K562 (cell line): ENCODE results near the gene HEMGN. TPM values are rescaled to one million over a fixed set of nuclear protein-coding genes. Genes with fewer than 3 reads are reported as not detected.

Experiments used
- BRF1 ChIP-seq: IDR thresholded peaks from 3 replicates; pipeline ENCODE4 v1.6.1; 2011; ENCODE audit warnings: borderline replicate concordance, mild to moderate bottlenecking; ENCODE audit not compliant: insufficient read length; ENCODE audit errors: extremely low read depth
- CXXC5 ChIP-seq: fragments of 250-450 bp; sonication (Bioruptor Pico); IDR thresholded peaks from 2 replicates; pipeline ENCODE4 v1.8.0; 2022; ENCODE audit warnings: inconsistent platforms, mild to moderate bottlenecking, moderate library complexity
- HOMEZ ChIP-seq: fragments of 250-450 bp; sonication (Bioruptor Pico); IDR thresholded peaks from 2 replicates; pipeline ENCODE4 v1.4.0; 2020; ENCODE audit warnings: mild to moderate bottlenecking, moderate library complexity
- JUND ChIP-seq, 2 experiments: IDR thresholded peaks; 2 replicates in 1 of 2; 3 replicates in 1 of 2; pipeline ENCODE4 v1.6.1; 2011; ENCODE audit warnings: borderline replicate concordance in 2 of 2, low read depth in 2 of 2, low read length in 2 of 2, improper control_type of control experiment in 1 of 2, missing biosample characterization in 1 of 2, missing genetic modification characterization in 1 of 2, missing genetic modification reagents in 1 of 2
- MNT ChIP-seq, 2 experiments: fragments of 450-650 bp; conservative IDR thresholded peaks; 2 replicates each; pipeline ENCODE4 v1.6.1; 2017; ENCODE audit warnings: mild to moderate bottlenecking in 2 of 2, moderate library complexity in 2 of 2
- MXD1 ChIP-seq: fragments of 250-450 bp; sonication (Bioruptor Pico); IDR thresholded peaks from 2 replicates; pipeline ENCODE4 v1.8.0; 2021; ENCODE audit warnings: borderline replicate concordance, mild to moderate bottlenecking, moderate library complexity; ENCODE audit not compliant: poor library complexity, severe bottlenecking
- MYC ChIP-seq, 2 experiments: fragments of 250-450 bp in 1 of 2; sonication (Bioruptor Pico) in 1 of 2; IDR thresholded peaks; 2 replicates each; pipeline versions ENCODE4 v1.5.1 to v1.6.1; 2012 to 2021; ENCODE audit warnings: low read depth in 2 of 2, borderline replicate concordance in 1 of 2, improper control_type of control experiment in 1 of 2, low read length in 1 of 2, mild to moderate bottlenecking in 1 of 2, moderate library complexity in 1 of 2
- OTX1 ChIP-seq: fragments of 450-650 bp; formaldehyde crosslinking; IDR thresholded peaks from 2 replicates; pipeline ENCODE4 v1.4.0; 2022; ENCODE audit warnings: mild to moderate bottlenecking
- RFX5 ChIP-seq: IDR thresholded peaks from 2 replicates; pipeline ENCODE4 v1.6.1; 2011; ENCODE audit warnings: low read depth, mild to moderate bottlenecking, improper control_type of control experiment, low read length
- TCF7 ChIP-seq: sonication (generic); IDR thresholded peaks from 2 replicates; pipeline ENCODE4 v1.6.1; 2016; ENCODE audit warnings: antibody characterized with exemption, borderline replicate concordance
- TGIF2 ChIP-seq: sonication (generic); formaldehyde crosslinking; IDR thresholded peaks from 2 replicates; pipeline ENCODE4 v1.8.1; 2022; ENCODE audit warnings: mild to moderate bottlenecking, missing genetic modification reagents, moderate library complexity
- ZBTB12 ChIP-seq: fragments of 250-450 bp; sonication (Bioruptor Pico); IDR thresholded peaks from 2 replicates; pipeline ENCODE4 v1.4.0; 2020
- ZBTB49 ChIP-seq: sonication (generic); formaldehyde crosslinking; IDR thresholded peaks from 2 replicates; pipeline ENCODE4 v1.8.0; 2022; ENCODE audit warnings: missing genetic modification reagents, mild to moderate bottlenecking, borderline replicate concordance
- ZNF592 ChIP-seq: fragments of 450-650 bp; IDR thresholded peaks from 2 replicates; pipeline ENCODE4 v1.6.1; 2017; ENCODE audit warnings: antibody characterized with exemption, mild to moderate bottlenecking
- polyA plus RNA-seq, 8 experiments: library from polyadenylated mRNA; depleted of rRNA in 4 of 8; stranded (reverse) in 5 of 8; unstranded in 3 of 8; fragments of >200 nt; fragmentation: Nextera tagmentation in 2 of 8; fragmentation: Illumina TruSeq in 1 of 8; extraction: Ambion mirVana in 2 of 8; extraction: Trizol in 1 of 8; gene quantifications; 2 replicates each; pipeline versions ENCODE4 v1.2.1 to v1.2.3, GENCODE V29; 2011 to 2014; ENCODE audit warnings: inconsistent platforms in 1 of 8, missing spikeins in 1 of 8
- total RNA-seq, 7 experiments: library from RNA; depleted of rRNA in 6 of 7; stranded (reverse); fragments of >200 nt in 6 of 7; fragmentation: Illumina TruSeq in 2 of 7; extraction: Trizol in 2 of 7; gene quantifications; 2 replicates each; pipeline versions ENCODE4 v1.2.1 to v1.2.3, GENCODE V29; 2011 to 2021; ENCODE audit warnings: low replicate concordance in 1 of 7

The HEMGN gene
- total and polyA plus RNA-seq, 9 of the 15 experiments (the other 6 are each of a cell fraction or from before 2014, with no cell fraction given): 56.3 to 258 (median 137) TPM

- TF ChIP-seq ZBTB12 (CRISPR knock-in tag) (no peak), ZNF592 (peak; percentile 95), MYC (IDR thresholded peaks at IDR 0.05; ENCODE audit: low read depth, low read length) (peak; percentile 55; the same call in 1 of the 2 replicates), MYC (CRISPR knock-in tag; IDR thresholded peaks at IDR 0.05; ENCODE audit: borderline replicate concordance, low read depth) (no peak), MXD1 (CRISPR knock-in tag) (no peak), TGIF2 (CRISPR knock-in tag) (no peak), CXXC5 (CRISPR knock-in tag) (peak; percentile 53), OTX1 (no peak), RFX5 (no peak), ZBTB49 (CRISPR knock-in tag) (no peak), JUND (IDR thresholded peaks at IDR 0.05; ENCODE audit: borderline replicate concordance, low read depth, low read length) (peak; percentile 69), JUND (tag; IDR thresholded peaks at IDR 0.05; ENCODE audit: borderline replicate concordance, low read depth, low read length) (peak; percentile 32; the same call in 1 of the 3 replicates), HOMEZ (CRISPR knock-in tag) (no peak), BRF1 (no peak), TCF7 (no peak), MNT (conservative IDR thresholded peaks at IDR 0.05) (peak in 1 of 2 experiments; percentile 62; a peak in 3 of 4 replicates)
These were observed 16.6 kb upstream of the HEMGN start (continued) for GRCh38 chr9:97954550-97954989.
